Measurements from ENCODE around the gene PTGS1.
"Not testable (repeated sequence)": the region's sequence is repeated elsewhere in the genome, so short reads cannot be mapped to it uniquely, and the experiment has no call there.

PTGS1 gene

DNA sequence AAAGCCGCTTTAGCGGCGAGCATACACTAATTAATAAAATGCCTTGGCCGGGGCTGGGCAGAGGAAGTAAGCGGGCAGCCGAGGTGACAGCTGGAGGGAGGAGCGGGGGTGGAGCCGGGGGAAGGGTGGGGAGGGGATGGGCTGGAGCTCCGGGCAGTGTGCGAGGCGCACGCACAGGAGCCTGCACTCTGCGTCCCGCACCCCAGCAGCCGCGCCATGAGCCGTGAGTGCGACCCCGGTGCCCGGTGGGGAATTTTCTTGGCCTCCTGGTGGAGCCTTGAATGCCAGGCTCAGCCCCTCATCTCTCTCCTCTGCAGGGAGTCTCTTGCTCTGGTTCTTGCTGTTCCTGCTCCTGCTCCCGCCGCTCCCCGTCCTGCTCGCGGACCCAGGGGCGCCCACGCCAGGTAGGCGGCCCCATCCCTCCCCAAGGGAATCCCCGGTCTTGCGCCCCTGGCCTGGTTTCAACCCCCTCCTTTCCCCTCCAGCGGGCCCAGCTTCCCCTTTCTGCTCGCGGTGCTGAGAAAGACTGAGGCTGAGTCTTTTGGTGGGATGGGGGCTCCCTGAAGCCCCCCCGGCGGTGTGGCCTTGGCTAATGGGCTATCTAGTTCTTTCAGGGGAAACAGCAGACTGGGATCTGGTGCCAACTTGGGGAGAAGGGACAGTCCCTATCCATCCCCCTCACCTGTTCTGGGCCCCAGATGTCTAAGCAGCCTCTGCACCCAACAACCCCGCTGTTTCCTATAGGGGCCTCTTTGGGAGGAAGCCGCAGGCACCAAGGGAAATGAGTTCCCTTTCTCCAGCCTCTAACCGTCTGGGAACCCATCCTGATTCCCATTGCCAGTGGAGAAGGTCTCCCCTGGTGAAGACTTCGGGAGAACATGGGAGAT, at the start of gene PTGS1:
PTGS1 (plus strand) TSS at position 156 of the 887 bp plus-strand sequence; CDS start at position 217, 61 bp downstream.
- no peak for TF ChIP-seq CTCF (conservative IDR thresholded peaks at IDR 0.05; ENCODE audit: low read depth, low read length)
- peak within 1 kb of the TSS; percentile 45 for H3K4me3 ChIP-seq (ENCODE audit: low read depth, low read length)
- no peak for DNase-seq (ENCODE audit: low read depth)

DNA sequence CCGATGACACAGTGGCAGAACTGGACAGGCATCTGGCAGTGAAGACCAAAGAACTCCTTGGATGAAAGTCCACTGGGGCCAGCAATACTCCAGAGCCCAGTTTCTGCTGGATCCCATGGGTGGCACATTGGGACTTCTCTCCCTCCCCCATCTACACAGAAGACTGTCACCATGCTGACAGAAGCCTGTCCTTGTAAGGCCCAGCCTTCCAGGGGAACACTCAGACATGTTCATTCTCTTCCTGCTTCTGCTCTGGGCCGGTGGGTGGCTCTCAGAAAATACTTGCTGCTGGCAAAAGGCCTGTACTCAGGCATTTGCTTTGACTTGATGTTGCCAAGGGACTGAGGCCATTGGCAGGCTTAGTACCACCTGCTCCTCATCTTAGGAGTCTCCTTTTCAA, 48.3 kb upstream of the PTGS1 start:
- TF ChIP-seq CTCF (conservative IDR thresholded peaks at IDR 0.05; ENCODE audit: low read depth, low read length) = no peak
- no peak for DNase-seq (ENCODE audit: low read depth)
- no peak overlapping the region for H3K4me3 ChIP-seq (ENCODE audit: low read depth, low read length)

DNA sequence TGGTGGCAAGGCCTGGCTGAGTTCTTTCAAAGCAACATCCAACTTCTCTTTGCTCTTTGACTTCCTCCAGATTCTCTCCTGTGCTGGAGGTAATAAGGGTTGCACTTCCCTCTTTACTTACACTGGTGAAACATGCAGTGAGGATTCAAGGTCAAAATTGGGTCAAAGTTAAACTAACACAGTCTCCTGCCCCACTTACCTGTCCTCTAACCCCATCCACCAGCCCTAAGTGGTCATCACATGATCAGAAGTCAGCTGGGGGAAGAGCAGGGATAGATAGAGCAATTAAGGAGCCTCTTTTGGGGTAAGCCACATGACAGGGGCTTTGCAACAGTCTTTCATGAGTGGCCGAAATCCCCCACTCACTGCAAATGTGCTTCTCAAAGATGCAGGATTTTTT, 46.2 kb upstream of the PTGS1 start:
- DNase-seq (ENCODE audit: low read depth); H3K4me3 ChIP-seq (ENCODE audit: low read depth, low read length): not testable (repeated sequence)

DNA sequence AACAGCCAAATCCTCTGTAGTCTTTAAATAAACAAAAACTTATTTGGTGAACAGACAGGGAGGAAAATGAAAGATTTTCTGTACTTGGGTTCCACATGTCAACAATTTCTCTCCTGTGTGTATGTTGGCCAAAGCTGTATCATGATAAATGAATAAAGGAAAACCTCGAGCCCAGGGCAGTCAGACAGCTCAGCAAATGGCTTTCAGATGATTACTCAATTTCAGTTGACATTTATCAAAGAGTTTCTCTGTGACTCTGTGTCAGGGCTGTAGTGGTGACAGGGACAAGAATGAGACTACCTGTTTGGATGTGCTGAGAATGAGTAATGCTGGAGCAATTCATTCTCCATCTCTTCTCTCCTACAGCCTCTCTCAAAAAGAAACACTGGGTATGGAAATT, 45.7 kb upstream of the PTGS1 start:
- TF ChIP-seq CTCF (conservative IDR thresholded peaks at IDR 0.05; ENCODE audit: low read depth, low read length) = no peak
- H3K4me3 ChIP-seq (ENCODE audit: low read depth, low read length) = no peak overlapping the region
- DNase-seq (ENCODE audit: low read depth) = peak; percentile 34

DNA sequence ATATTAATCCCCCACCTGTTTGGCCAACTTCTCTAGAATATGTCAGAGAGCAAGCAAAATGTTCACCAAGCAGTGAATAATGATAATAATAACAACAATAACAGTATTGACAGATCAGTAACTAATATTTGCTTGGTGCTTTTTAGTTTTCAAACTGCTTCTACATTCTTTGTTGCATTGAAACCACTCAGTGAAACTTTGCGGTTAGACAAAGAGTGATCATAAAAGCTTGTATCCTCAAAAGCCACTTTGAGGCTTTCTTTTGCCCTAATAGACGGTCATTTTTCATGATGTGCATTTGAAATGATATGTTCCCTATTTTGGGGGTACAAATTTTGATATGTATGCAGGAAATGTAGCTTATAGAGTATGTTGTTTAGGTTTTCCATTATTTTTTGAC, 43.6 kb upstream of the PTGS1 start:
- H3K4me3 ChIP-seq (ENCODE audit: low read depth, low read length) = no peak overlapping the region
- no peak for TF ChIP-seq CTCF (conservative IDR thresholded peaks at IDR 0.05; ENCODE audit: low read depth, low read length)
- DNase-seq (ENCODE audit: low read depth) = no peak

GRCh38 chr9:122329597-122329996, 41.2 kb upstream of the PTGS1 start:
- no peak for DNase-seq (ENCODE audit: low read depth)
- no peak for TF ChIP-seq CTCF (conservative IDR thresholded peaks at IDR 0.05; ENCODE audit: low read depth, low read length)
- no peak overlapping the region for H3K4me3 ChIP-seq (ENCODE audit: low read depth, low read length)

DNA sequence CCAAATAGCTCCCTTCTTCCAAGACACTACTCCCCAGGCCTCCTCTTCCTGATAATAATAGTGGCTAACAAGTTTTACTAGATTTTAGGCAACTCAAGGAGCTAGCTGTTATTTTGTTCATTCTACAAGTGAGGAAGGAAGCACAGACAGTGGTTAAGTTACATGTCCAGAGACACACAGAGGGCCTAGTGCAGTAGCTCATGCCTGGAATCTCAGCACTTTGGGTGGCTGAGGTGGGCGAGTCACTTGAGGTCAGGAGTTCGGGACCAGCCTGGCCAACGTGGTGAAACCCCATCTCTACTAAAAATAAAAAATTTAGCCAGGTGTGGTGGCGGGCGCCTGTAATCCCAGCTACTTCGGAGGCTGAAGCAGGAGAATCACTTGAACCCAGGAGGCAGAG, 40.4 kb upstream of the PTGS1 start:
- DNase-seq (ENCODE audit: low read depth) = not testable (repeated sequence)

GRCh38 chr9:122331523-122331927, 39.3 kb upstream of the PTGS1 start:
- no peak for DNase-seq (ENCODE audit: low read depth)
- no peak overlapping the region for H3K4me3 ChIP-seq (ENCODE audit: low read depth, low read length)
- no peak for TF ChIP-seq CTCF (conservative IDR thresholded peaks at IDR 0.05; ENCODE audit: low read depth, low read length)

More for the DNA sequence above, 40.4 kb upstream of the PTGS1 start:
- H3K4me3 ChIP-seq (ENCODE audit: low read depth, low read length) = not testable (repeated sequence)
